LNCAP (cell line): ENCODE results near the gene SDC1.

Experiments used
- CTCF ChIP-seq: fragments of 450-650 bp; IDR thresholded peaks from 2 replicates; pipeline ENCODE4 v1.5.1; 2017; ENCODE audit warnings: mild to moderate bottlenecking

SDC1 gene

GRCh38 chr2:20231159-20231558 is 6.2 kb upstream of the SDC1 start:
- no peak for TF ChIP-seq CTCF

- no peak for TF ChIP-seq CTCF
Measured at GRCh38 chr2:20230114-20230425, 5.1 kb upstream of the SDC1 start.

GRCh38 chr2:20229322-20230113 is 4.6 kb upstream of the SDC1 start:
- no peak for TF ChIP-seq CTCF

- TF ChIP-seq CTCF = no peak
Measured at GRCh38 chr2:20227894-20228505, 3.1 kb upstream of the SDC1 start.

GRCh38 chr2:20226152-20226545 is 1.2 kb upstream of the SDC1 start:
- no peak for TF ChIP-seq CTCF

- TF ChIP-seq CTCF = peak; percentile 73
Measured at GRCh38 chr2:20225294-20226151, 593 bp upstream of the SDC1 start.

GRCh38 chr2:20224164-20224715 is 690 bp downstream of the SDC1 start:
- no peak for TF ChIP-seq CTCF
